ENCODE data around the gene ELOA.
"Not testable (repeated sequence)": the region's sequence is repeated elsewhere in the genome, so short reads cannot be mapped to it uniquely, and the experiment has no call there.

- not testable (repeated sequence) for TF ChIP-seq CTCF (conservative IDR thresholded peaks at IDR 0.05 in 1 of 2, IDR thresholded peaks at IDR 0.05 in 1 of 2; ENCODE audit: extremely low read depth in 1 of 2, insufficient read depth in 1 of 2, low read depth in 1 of 2, low read length in 2 of 2); EZH2 (IDR thresholded peaks at IDR 0.05; ENCODE audit: borderline replicate concordance, low read length)
These were observed 39.9 kb downstream of the ELOA start for GRCh38 chr1:23783141-23783540.

Data from mammary epithelial cell (primary cell).